Left lung (tissue), 10 donors: Measurements from ENCODE around the gene SNX3. TPM values are rescaled to one million over a fixed set of nuclear protein-coding genes. Genes with fewer than 3 reads are reported as not detected.

ENCODE experiments used
- ATAC-seq: fragments of 200-7000 bp; cut with Tn5 transposase; one replicate; pipeline ENCODE4 v1.9.1; 2020; ENCODE audit warnings: moderate library complexity
- DNase-seq, 4 donors: peaks; one replicate each; pipeline ENCODE4 v3.0.0-alpha.2; 2013 to 2020
- H3K27ac ChIP-seq, 2 donors: fragments of 200-600 bp; sonication (generic) in 1 of 2; one replicate each; pipeline versions ENCODE4 v1.5.0 to v1.8.0; 2020 to 2021
- H3K27me3 ChIP-seq, 2 donors: fragments of 200-600 bp; sonication (generic) in 1 of 2; one replicate each; pipeline versions ENCODE4 v1.5.0 to v1.8.0; 2020 to 2021
- H3K36me3 ChIP-seq, 2 donors: fragments of 200-600 bp; sonication (generic) in 1 of 2; one replicate each; pipeline versions ENCODE4 v1.5.0 to v1.8.0; 2020 to 2021
- H3K4me1 ChIP-seq, 2 donors: fragments of 200-600 bp; one replicate each; pipeline ENCODE4 v1.8.0; 2021
- H3K4me3 ChIP-seq, 2 donors: fragments of 200-600 bp; sonication (generic) in 1 of 2; one replicate each; pipeline versions ENCODE4 v1.5.0 to v1.8.0; 2020 to 2021; ENCODE audit warnings: mild to moderate bottlenecking in 1 of 2
- H3K9me3 ChIP-seq, 2 donors: fragments of 200-600 bp; sonication (generic) in 1 of 2; one replicate each; pipeline versions ENCODE4 v1.5.0 to v1.8.0; 2020 to 2021
- CTCF ChIP-seq, 2 donors: fragments of 200-600 bp; sonication (generic) in 1 of 2; IDR thresholded peaks; one replicate each; pipeline versions ENCODE4 v1.5.0 to v1.8.0; 2021; ENCODE audit warnings: antibody characterized with exemption in 2 of 2
- intact Hi-C, 2 donors: fragments of 100-400 bp; cut with DNase I; formaldehyde crosslinking; loops; one replicate each; pipeline versions ENCODE4 v1.11.2 to v1.14.2; 2022
- polyA plus RNA-seq, 6 donors: library from polyadenylated mRNA; unstranded; fragments of 120-200 nt; gene quantifications; one replicate each; pipeline ENCODE4 v1.2.1, GENCODE V29; 2013; ENCODE audit not compliant: insufficient read length in 6 of 6
- total RNA-seq, 2 donors: library from RNA; stranded (reverse); fragmentation: NEBNext Ultra II Directional; extraction: Animal tissue kit (Norgen Biotek cat#: 25700); gene quantifications; one replicate each; pipeline ENCODE4 v1.2.1, GENCODE V29; 2021
- donor health status: DM: no; HTN: yes; CAD: no.
- donor health status: DM: no; HTN: no; CAD: no.

Gene SNX3
- total and polyA plus RNA-seq, 8 donors = 196 to 284 (median 232) TPM

GRCh38 chr6:108174371-108175175, 86.3 kb downstream of the SNX3 start:
- Histone ChIP-seq H3K36me3 (no peaks in the 10 kb centered on the region), H3K4me1 (peaks cover 0 to 20% of the 10 kb centered on the region in 2 donors), H3K27me3 (peaks cover 96 to 98% of the 10 kb centered on the region in 2 donors), H3K9me3 (no peaks in the 10 kb centered on the region), H3K4me3 (no peak overlapping the region), H3K27ac (no peak overlapping the region)
- ATAC-seq (peak; percentile 63), DNase-seq (peak in 2 of 4 donors; percentile 61 to 70)
- intact Hi-C loops = no loop called here
- TF ChIP-seq CTCF (IDR thresholded peaks at IDR 0.05) = no peak

- intact Hi-C loops = no loop called here
- DNase-seq = no peak
These were observed 88.8 kb downstream of the SNX3 start for GRCh38 chr6:108171918-108172516.

GRCh38 chr6:108171291-108171917, 89.4 kb downstream of the SNX3 start:
- no peak for TF ChIP-seq CTCF (IDR thresholded peaks at IDR 0.05)
- ATAC-seq (no peak), DNase-seq (no peak)
- Histone ChIP-seq H3K27ac (no peak overlapping the region), H3K27me3 (peaks cover 100% of the 10 kb centered on the region in 2 donors), H3K4me3 (no peak overlapping the region), H3K36me3 (no peaks in the 10 kb centered on the region), H3K9me3 (no peaks in the 10 kb centered on the region), H3K4me1 (peaks cover 9 to 49% of the 10 kb centered on the region in 2 donors)
- intact Hi-C loops = no loop called here

More at GRCh38 chr6:108171918-108172516, 88.8 kb downstream of the SNX3 start:
- H3K36me3 ChIP-seq = no peaks in the 10 kb centered on the region
- no peaks in the 10 kb centered on the region for H3K9me3 ChIP-seq
- H3K4me3 ChIP-seq = no peak overlapping the region
- H3K27ac ChIP-seq = no peak overlapping the region
- no peak for ATAC-seq
- peaks cover 9 to 45% of the 10 kb centered on the region in 2 donors for H3K4me1 ChIP-seq
- peaks cover 100% of the 10 kb centered on the region in 2 donors for H3K27me3 ChIP-seq
- no peak for TF ChIP-seq CTCF (IDR thresholded peaks at IDR 0.05)

- no peak overlapping the region for H3K27ac ChIP-seq
- intact Hi-C loops = no loop called here
- ATAC-seq (no peak), DNase-seq (no peak)
- no peak overlapping the region for H3K4me3 ChIP-seq
- no peaks in the 10 kb centered on the region for H3K36me3 ChIP-seq
- H3K9me3 ChIP-seq = no peaks in the 10 kb centered on the region
- peaks cover 100% of the 10 kb centered on the region in 2 donors for H3K27me3 ChIP-seq
- no peak for TF ChIP-seq CTCF (IDR thresholded peaks at IDR 0.05)
- peaks cover 13 to 49% of the 10 kb centered on the region in 2 donors for H3K4me1 ChIP-seq
These were observed 90.2 kb downstream of the SNX3 start for GRCh38 chr6:108170332-108171290.
